ENCODE results near the gene NPDC1.
"Not testable (repeated sequence)": the region's sequence is repeated elsewhere in the genome, so short reads cannot be mapped to it uniquely, and the experiment has no call there.

Gene NPDC1

GRCh38 chr9:137075275-137075775 is 29.3 kb upstream of the NPDC1 start:
- no peak for DNase-seq (ENCODE audit: low read depth in 4 of 4, low spot score in 1 of 4)

GRCh38 chr9:137074657-137075274 is 28.8 kb upstream of the NPDC1 start:
- no peak for DNase-seq (ENCODE audit: low read depth in 4 of 4, low spot score in 1 of 4)

GRCh38 chr9:137073992-137074399 is 28.0 kb upstream of the NPDC1 start:
- DNase-seq (ENCODE audit: low read depth in 4 of 4, low spot score in 1 of 4): no peak

DNA sequence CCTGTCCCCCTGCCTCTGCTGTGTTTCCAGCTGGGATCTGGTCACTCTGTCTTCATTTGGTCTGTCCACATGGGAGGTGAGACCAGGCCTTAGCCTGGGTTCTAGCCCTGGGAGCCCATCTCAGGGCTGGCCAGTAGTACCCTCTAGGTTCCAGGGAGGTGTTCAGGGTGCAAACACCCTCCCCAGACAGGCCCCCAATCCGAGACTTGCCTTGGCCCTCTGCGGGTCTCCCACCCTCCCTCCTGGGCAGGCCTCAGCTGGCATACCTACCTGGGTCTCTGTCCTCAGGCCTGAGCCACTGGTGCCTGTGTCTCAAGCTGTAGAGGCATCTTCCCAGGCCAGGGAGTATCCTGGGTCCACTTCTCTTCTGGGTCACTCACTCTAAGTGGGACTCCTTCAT is 25.3 kb upstream of the NPDC1 start:
- DNase-seq (ENCODE audit: low read depth in 4 of 4, low spot score in 1 of 4): no peak

GRCh38 chr9:137070906-137071275 is 24.9 kb upstream of the NPDC1 start:
- DNase-seq (ENCODE audit: low read depth in 4 of 4, low spot score in 1 of 4): no peak

DNA sequence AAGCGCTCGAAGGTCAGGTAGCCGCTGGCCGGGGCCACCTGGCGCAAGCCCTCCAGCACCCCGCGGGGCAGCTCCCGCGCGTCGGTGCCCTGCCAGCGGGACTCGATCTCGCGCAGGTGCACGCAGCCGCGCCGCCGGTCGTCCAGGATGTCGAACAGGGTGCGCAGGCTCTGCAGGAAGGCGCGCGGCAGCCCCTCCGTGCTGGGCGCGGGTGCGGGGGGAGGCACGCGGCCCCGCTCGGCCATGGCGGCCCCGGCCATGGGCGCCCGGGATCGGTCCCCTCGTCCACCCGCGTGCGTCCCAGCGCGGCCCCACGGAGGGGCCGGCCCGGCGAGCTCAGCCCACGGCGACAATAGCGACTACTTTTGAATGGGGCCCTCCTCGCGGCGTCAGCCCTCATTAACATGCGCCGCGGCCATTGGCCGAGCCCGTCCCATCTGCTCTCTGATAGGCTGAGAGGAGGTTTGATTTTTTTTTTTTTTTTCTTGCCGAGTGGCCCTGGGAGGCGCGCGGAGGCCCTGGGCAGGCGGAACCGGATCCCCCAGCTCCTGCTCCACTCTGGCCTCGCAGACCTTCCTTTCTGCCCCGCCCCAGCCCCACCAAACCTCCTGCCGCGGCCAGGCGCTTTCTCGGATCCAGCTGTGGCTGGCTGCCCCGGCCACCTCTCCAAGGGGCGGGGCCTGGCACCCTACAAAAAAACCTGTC is 24.4 kb upstream of the NPDC1 start, which contains the start of gene SAPCD2:
Gene SAPCD2 (minus strand): TSS at position 357 of the 705 bp plus-strand sequence. CDS start 97 bp downstream, at position 260.
- peak in 3 of 4 experiments; percentile 55 to 82 (median 73) for DNase-seq (ENCODE audit: low read depth in 4 of 4, low spot score in 1 of 4)

DNA sequence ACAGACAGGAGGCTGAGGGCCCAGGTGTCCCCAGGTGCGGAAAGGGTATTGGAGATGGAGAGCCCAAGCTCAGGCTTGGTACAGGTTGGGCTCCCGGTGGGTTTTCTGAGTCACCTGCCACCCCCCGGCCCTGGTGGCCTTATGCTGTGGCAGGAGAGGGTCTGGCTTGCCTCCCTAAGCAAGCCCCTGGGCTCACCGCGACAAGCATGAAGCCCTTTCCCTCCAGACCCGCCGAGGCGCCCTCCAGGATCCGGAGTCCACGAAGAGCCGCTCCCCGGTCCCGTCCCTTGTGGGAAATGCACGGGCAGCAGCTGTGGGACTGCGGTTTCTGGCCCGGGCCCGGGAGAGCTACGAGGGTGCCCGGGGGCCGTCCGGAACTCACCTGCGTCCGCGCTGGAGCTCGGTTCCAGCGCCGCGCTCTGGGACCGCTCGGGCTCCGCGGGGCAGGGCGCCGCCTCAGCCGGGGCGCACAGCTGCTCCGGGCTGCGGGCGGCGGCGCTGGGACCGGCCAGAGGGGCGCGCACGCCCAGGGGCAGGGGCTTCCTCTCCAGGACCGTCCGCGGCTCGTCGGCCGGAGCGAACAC is 23.6 kb upstream of the NPDC1 start:
- no peak for DNase-seq (ENCODE audit: low read depth in 4 of 4, low spot score in 1 of 4)

- no peak for DNase-seq (ENCODE audit: low read depth in 4 of 4, low spot score in 1 of 4)
Measured at GRCh38 chr9:137068539-137069507, 22.8 kb upstream of the NPDC1 start.

DNA sequence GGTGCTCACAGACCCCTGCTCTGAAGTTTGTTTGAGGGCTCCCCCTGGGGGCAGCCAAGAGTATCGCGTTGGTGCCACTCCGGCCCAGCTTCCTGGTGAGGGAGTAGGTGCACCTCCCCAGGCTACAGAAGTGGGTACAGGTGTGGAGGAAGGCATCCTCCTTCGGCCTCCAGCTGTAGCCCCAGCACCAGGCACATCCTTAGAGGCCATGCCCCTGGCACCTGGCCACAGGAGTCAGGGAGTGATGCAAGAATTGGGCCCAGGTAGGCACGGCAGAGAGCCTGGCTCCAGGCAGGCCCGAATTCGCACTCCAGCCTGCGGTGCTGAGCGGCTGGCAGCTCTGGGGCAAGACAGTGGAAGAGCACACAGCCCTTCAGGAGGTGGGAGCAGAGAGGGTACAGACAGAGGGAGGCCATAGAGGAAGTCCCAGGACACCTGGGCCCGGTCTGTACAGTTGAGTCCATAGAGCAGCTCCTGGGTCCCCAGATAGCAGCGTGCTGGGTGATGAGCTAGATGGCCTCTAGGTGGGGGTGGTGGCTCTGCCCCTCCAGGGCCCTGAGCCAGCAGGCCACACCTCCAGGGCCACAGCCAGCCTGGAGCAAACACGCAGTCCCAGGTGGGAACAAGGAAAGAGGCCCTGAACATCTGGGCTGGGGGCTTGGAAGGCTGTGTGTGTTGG is 22.0 kb upstream of the NPDC1 start:
- DNase-seq (ENCODE audit: low read depth in 4 of 4, low spot score in 1 of 4): peak; percentile 67 to 79 (median 72)

- DNase-seq (ENCODE audit: low read depth in 4 of 4, low spot score in 1 of 4): no peak
Measured at GRCh38 chr9:137066096-137066861, 20.3 kb upstream of the NPDC1 start.

DNA sequence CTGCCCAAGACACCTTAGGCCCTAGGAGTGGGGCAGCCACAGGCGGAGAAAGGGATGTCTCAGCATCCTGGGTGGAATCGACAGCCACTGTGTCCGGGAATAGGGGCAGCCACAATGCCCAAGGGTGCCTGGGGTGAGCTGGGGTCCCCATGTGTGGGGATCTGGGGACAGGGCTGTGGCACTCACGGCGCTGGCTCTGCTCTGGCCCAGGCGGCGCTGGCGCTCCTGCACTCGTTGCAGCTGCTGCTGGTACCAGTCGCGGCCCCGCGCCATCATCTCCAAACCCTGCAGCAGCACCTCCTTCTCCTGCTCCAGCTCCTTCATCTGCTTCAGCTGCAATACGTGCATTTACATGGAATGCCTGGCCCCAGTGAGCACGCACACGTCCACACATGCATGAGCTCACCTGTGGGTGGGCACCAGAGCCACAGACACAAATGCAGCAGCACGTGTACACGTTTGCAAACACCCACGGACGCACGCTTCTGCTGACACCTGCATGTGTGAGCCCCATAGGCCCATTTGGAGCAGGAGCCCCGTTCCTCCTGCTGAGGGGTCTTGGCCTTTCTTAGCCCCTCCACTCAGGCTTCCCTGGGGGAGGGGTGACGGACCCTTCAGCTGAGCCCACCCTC is 19.5 kb upstream of the NPDC1 start:
- DNase-seq (ENCODE audit: low read depth in 4 of 4, low spot score in 1 of 4): no peak

DNA sequence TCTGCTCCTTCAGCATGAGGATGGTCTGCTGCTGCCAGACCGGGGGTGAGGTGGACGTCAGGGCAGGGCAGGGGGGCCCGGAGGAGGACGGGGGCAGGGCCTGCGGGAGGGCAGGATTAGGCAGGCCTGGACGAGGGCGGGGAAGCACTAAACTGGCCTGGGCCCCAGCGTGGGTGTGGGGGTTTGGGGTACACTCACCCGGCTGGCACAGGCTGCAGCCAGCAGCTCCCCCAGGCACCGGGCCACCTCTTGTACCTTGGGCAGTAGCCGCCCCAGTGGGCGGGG is 18.8 kb upstream of the NPDC1 start:
- no peak for DNase-seq (ENCODE audit: low read depth in 4 of 4, low spot score in 1 of 4)

DNA sequence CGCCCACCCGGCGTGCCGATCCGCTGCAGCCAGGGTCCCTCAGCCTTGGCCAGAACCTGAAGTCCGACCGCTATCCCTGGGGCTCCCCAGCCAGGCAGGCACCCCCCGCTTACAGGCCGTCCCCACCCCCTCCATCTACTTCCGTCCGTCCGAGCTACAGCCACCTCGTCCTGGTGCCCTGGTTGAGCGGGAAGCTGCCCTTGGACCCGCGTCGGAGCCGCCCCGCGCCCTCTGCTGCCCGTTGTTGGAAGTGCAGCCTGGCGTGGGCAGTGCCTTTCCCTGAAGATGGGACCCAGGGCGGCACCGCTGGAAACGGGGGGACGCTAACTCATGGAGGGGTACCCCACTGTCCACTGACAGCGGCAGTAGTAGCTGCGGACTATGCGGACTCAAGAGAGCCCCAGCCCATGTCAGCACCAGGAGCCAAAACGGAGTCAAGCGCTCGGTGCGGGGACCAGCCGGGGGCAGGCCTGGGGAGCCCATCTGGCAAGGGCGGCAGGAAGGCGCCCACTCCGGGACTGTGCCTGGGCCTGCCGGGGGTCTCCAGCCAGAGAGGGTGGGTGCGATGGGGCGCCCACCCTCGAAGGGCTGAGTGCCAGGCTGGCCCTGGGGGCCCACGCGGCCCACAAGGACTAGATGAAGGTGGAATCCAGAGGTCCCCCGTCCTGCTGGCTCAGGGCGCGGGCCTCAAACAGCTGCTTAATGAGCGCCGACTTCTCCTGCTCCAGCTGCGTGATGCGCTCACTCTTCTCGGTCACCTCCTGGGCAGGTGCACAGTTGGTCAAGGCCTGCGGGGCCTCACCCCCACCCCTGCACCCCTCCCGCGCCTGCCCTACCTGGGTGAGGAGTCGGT is 18.3 kb upstream of the NPDC1 start:
- peak in 2 of 4 experiments; percentile 43 to 59 for DNase-seq (ENCODE audit: low read depth in 4 of 4, low spot score in 1 of 4)

DNA sequence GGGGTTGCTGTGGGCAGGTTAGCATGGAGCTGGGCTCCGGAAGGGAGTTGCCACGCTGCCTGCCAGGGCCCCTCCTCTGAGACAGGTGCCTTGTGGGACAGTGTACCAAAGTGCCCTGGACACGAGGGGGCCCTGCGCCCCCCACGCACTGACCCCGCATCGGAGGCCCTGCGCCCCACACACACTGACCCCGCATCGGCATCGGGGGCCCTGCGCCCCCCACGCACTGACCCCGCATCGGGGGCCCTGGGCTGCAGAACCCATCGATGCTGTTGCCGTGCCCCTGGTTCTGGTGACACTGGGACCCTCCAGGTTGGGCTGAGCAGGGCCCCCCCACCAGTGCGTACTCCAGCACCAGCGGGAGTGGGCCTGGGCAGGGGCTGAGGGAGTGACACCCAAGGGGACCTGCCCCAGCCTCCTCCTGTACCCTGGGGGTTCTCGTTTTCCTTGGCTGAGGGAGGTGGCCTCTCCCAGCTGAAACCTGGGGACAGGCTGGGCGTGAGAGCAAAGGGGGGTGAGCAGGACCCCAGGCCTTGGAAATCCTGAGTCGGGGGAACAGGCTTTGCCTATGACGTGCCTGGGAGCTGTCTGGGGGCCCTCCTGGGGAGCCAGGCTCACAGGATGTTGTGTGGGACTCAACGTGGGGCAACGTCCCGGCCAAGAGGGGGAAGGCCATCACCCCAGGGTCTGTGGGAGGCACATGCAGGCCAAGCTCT is 17.5 kb upstream of the NPDC1 start:
- DNase-seq (ENCODE audit: low read depth in 4 of 4, low spot score in 1 of 4): no peak

DNA sequence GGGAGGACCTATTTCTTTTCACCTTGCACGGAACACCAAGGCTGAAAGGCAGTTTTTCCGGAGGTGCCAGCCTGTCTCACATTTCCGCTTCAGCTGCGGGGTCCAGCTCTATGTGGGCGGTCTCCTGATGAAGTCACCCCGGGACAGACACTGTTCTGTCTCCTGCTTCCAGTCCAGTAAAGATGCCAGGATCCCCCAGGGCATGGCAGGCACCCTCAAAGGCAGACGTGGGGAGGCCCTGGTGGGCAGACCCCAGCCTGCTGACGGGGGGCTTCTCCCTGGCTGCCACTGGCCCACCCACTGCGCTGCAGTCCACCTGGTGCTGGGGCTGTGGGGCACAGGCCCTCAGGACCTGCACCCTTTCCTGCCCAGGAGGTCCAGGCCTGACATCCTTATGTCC is 16.8 kb upstream of the NPDC1 start:
- DNase-seq (ENCODE audit: low read depth in 4 of 4, low spot score in 1 of 4): not testable (repeated sequence)

DNA sequence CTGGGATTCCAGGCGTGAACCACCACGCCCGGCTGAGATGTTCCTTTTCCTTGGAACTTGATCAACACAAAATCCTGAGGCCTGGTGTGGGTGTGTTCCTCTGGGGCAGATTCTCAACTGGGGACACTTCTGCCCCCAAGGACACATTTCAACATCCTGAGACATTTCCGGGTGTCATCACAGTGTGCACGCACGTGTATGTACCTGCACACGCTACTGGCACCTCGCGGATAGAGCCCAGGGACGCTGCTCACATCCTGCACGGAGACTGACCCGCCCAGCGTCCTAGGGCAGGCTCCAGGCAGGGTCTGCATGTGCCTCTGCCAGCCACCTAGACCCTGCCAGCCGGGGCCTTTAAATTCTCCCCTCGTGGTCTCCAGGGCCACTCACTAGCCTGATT is 16.4 kb upstream of the NPDC1 start:
- no peak for DNase-seq (ENCODE audit: low read depth in 4 of 4, low spot score in 1 of 4)

- no peak for DNase-seq (ENCODE audit: low read depth in 4 of 4, low spot score in 1 of 4)
Measured at GRCh38 chr9:137058521-137059234, 12.7 kb upstream of the NPDC1 start.
